ENCODE data around the gene IFNA16.

- TF ChIP-seq EZH2 (IDR thresholded peaks at IDR 0.05) (no peak), POLR2AphosphoS5 (IDR thresholded peaks at IDR 0.05; ENCODE audit: borderline replicate concordance, low read depth, low read length) (no peak)
These were observed 16.1 kb upstream of the IFNA16 start for GRCh38 chr9:21233258-21233657.

Measured in SK-N-MC (cell line).